NCI-H446 (cell line): ENCODE results near the gene SEMA3D.

Source experiments
- DNase-seq, 2 experiments: peaks; one replicate each; lab custom pipeline; 2025; lab: John Stamatoyannopoulos, UW

Gene SEMA3D

GRCh38 chr7:85126383-85126782, 60.5 kb downstream of the SEMA3D start:
- DNase-seq = no peak

GRCh38 chr7:85125651-85126131, 61.2 kb downstream of the SEMA3D start:
- DNase-seq = no peak

- DNase-seq = no peak
Measured at GRCh38 chr7:85125176-85125575, 61.7 kb downstream of the SEMA3D start.

GRCh38 chr7:85119934-85120333, 66.9 kb downstream of the SEMA3D start:
- DNase-seq = no peak

- DNase-seq = no peak
Measured at GRCh38 chr7:85115862-85116261, 71.0 kb downstream of the SEMA3D start.

- DNase-seq = no peak
Measured at GRCh38 chr7:85115006-85115405, 71.8 kb downstream of the SEMA3D start.

- DNase-seq = no peak
Measured at GRCh38 chr7:85114342-85114741, 72.5 kb downstream of the SEMA3D start.

GRCh38 chr7:85111761-85112160, 75.1 kb downstream of the SEMA3D start:
- DNase-seq = no peak

- DNase-seq = no peak
Measured at GRCh38 chr7:85106719-85107118, 80.1 kb downstream of the SEMA3D start.

- DNase-seq = no peak
Measured at GRCh38 chr7:85104432-85105205, 82.2 kb downstream of the SEMA3D start.

GRCh38 chr7:85103962-85104361, 82.9 kb downstream of the SEMA3D start:
- DNase-seq = no peak

GRCh38 chr7:85103357-85103756, 83.5 kb downstream of the SEMA3D start:
- no peak for DNase-seq

GRCh38 chr7:85102813-85103350, 84.0 kb downstream of the SEMA3D start:
- DNase-seq = no peak

- no peak for DNase-seq
Measured at GRCh38 chr7:85101347-85101746, 85.5 kb downstream of the SEMA3D start.

GRCh38 chr7:85097844-85098243, 89.0 kb downstream of the SEMA3D start:
- no peak for DNase-seq

GRCh38 chr7:85095806-85096205, 91.0 kb downstream of the SEMA3D start:
- DNase-seq = no peak

- peak in 1 of 2 experiments; percentile 3 for DNase-seq
Measured at GRCh38 chr7:85095366-85095765, 91.5 kb downstream of the SEMA3D start.

- no peak for DNase-seq
Measured at GRCh38 chr7:85094046-85094725, 92.7 kb downstream of the SEMA3D start.

GRCh38 chr7:85091565-85091928, 95.3 kb downstream of the SEMA3D start:
- no peak for DNase-seq

GRCh38 chr7:85090919-85091564, 95.8 kb downstream of the SEMA3D start:
- DNase-seq = no peak

GRCh38 chr7:85090143-85090542, 96.7 kb downstream of the SEMA3D start:
- DNase-seq = peak in 1 of 2 experiments; percentile 16

GRCh38 chr7:85081846-85082245, 105.0 kb downstream of the SEMA3D start:
- DNase-seq = no peak

GRCh38 chr7:85081392-85081791, 105.5 kb downstream of the SEMA3D start:
- DNase-seq = no peak
